ENCODE measurements around the gene LPA. TPM values are rescaled to one million over a fixed set of nuclear protein-coding genes. Genes with fewer than 3 reads are reported as not detected.
"Not testable (repeated sequence)": the region's sequence is repeated elsewhere in the genome, so short reads cannot be mapped to it uniquely, and the experiment has no call there.

Gene LPA
- total and polyA plus RNA-seq, 4 donors: 0.03 to 1.1 TPM; not detected in 2

- no peak for DNase-seq
- Histone ChIP-seq H3K27ac (ENCODE audit: low read depth in 1 of 2, low read length in 1 of 2) (no peak overlapping the region), H3K9me3 (ENCODE audit: control insufficient read depth in 4 of 4, insufficient read depth in 3 of 4, low read length in 3 of 4) (no peaks in the 10 kb centered on the region), H3K4me3 (no peak overlapping the region), H3K36me3 (ENCODE audit: control insufficient read depth in 4 of 4, insufficient read depth in 4 of 4, low read length in 4 of 4) (no peaks in the 10 kb centered on the region), H3K27me3 (ENCODE audit: control insufficient read depth in 3 of 3, insufficient read depth in 3 of 3, low read length in 2 of 3) (no peaks in the 10 kb centered on the region), H3K9ac (ENCODE audit: insufficient read depth in 1 of 2, low read length in 2 of 2) (no peak overlapping the region), H3K4me1 (ENCODE audit: control insufficient read depth in 5 of 5, insufficient read depth in 5 of 5, low read length in 5 of 5) (no peaks in the 10 kb centered on the region)
- TF ChIP-seq CTCF (IDR thresholded peaks at IDR 0.05; ENCODE audit: control extremely low read depth, extremely low read depth): no peak
- no peak for ATAC-seq (ENCODE audit: insufficient read depth, low FRiP score)
- 69 to 84% methylated on average over 2 of the region's 2 CpGs for WGBS, 2 donors
Measured at GRCh38 chr6:160531826-160532225, 132.2 kb downstream of the LPA start.

GRCh38 chr6:160529524-160529923 is 134.6 kb downstream of the LPA start:
- not testable (repeated sequence) for H3K4me1 ChIP-seq (ENCODE audit: control insufficient read depth in 5 of 5, insufficient read depth in 5 of 5, low read length in 5 of 5); H3K9ac ChIP-seq (ENCODE audit: insufficient read depth in 1 of 2, low read length in 2 of 2); H3K36me3 ChIP-seq (ENCODE audit: control insufficient read depth in 4 of 4, insufficient read depth in 4 of 4, low read length in 4 of 4); H3K4me3 ChIP-seq; H3K27me3 ChIP-seq (ENCODE audit: control insufficient read depth in 3 of 3, insufficient read depth in 3 of 3, low read length in 2 of 3); DNase-seq; H3K27ac ChIP-seq (ENCODE audit: low read depth in 1 of 2, low read length in 1 of 2); ATAC-seq (ENCODE audit: insufficient read depth, low FRiP score); H3K9me3 ChIP-seq (ENCODE audit: control insufficient read depth in 4 of 4, insufficient read depth in 3 of 4, low read length in 3 of 4)
- WGBS, 2 donors: 85 to 90% methylated on average over 5 of the region's 5 CpGs

GRCh38 chr6:160523223-160523622 is 140.9 kb downstream of the LPA start:
- WGBS, 2 donors: 94 to 96% methylated on average over 5 of the region's 5 CpGs
- no peak overlapping the region for H3K27ac ChIP-seq (ENCODE audit: low read depth in 1 of 2, low read length in 1 of 2)
- H3K4me1 ChIP-seq (ENCODE audit: control insufficient read depth in 5 of 5, insufficient read depth in 5 of 5, low read length in 5 of 5): no peaks in the 10 kb centered on the region
- no peak overlapping the region for H3K4me3 ChIP-seq
- no peaks in the 10 kb centered on the region for H3K27me3 ChIP-seq (ENCODE audit: control insufficient read depth in 3 of 3, insufficient read depth in 3 of 3, low read length in 2 of 3)
- H3K9me3 ChIP-seq (ENCODE audit: control insufficient read depth in 4 of 4, insufficient read depth in 3 of 4, low read length in 3 of 4): no peaks in the 10 kb centered on the region
- TF ChIP-seq CTCF (IDR thresholded peaks at IDR 0.05; ENCODE audit: control extremely low read depth, extremely low read depth): no peak
- H3K9ac ChIP-seq (ENCODE audit: insufficient read depth in 1 of 2, low read length in 2 of 2): no peak overlapping the region
- no peaks in the 10 kb centered on the region for H3K36me3 ChIP-seq (ENCODE audit: control insufficient read depth in 4 of 4, insufficient read depth in 4 of 4, low read length in 4 of 4)
- DNase-seq: no peak
- no peak for ATAC-seq (ENCODE audit: insufficient read depth, low FRiP score)

GRCh38 chr6:160520043-160520904 is 143.8 kb downstream of the LPA start:
- no peaks in the 10 kb centered on the region for H3K9me3 ChIP-seq (ENCODE audit: control insufficient read depth in 4 of 4, insufficient read depth in 3 of 4, low read length in 3 of 4)
- WGBS, 2 donors: 0 to 1% methylated on average over 39 to 73 of the region's 73 CpGs
- H3K36me3 ChIP-seq (ENCODE audit: control insufficient read depth in 4 of 4, insufficient read depth in 4 of 4, low read length in 4 of 4): no peaks in the 10 kb centered on the region
- H3K4me1 ChIP-seq (ENCODE audit: control insufficient read depth in 5 of 5, insufficient read depth in 5 of 5, low read length in 5 of 5): no peaks in the 10 kb centered on the region
- peak; percentile 84 for ATAC-seq (ENCODE audit: insufficient read depth, low FRiP score)
- peak overlapping the region; percentile 43 for H3K4me3 ChIP-seq
- peak; percentile 90 for TF ChIP-seq CTCF (IDR thresholded peaks at IDR 0.05; ENCODE audit: control extremely low read depth, extremely low read depth)
- DNase-seq: peak; percentile 82 to 86 (median 82)
- peak overlapping the region in 1 of 2 donors; percentile 32 for H3K27ac ChIP-seq (ENCODE audit: low read depth in 1 of 2, low read length in 1 of 2)
- H3K9ac ChIP-seq (ENCODE audit: insufficient read depth in 1 of 2, low read length in 2 of 2): no peak overlapping the region
- no peaks in the 10 kb centered on the region for H3K27me3 ChIP-seq (ENCODE audit: control insufficient read depth in 3 of 3, insufficient read depth in 3 of 3, low read length in 2 of 3)

Measured in lung (tissue), 12 donors.